PC-3 (cell line): ENCODE measurements around the gene KCNJ12. TPM values are rescaled to one million over a fixed set of nuclear protein-coding genes. Genes with fewer than 3 reads are reported as not detected.
"Not testable (repeated sequence)": the region's sequence is repeated elsewhere in the genome, so short reads cannot be mapped to it uniquely, and the experiment has no call there.

ENCODE experiments used
- ATAC-seq: fragments of 200-7000 bp; cut with Tn5 transposase; 2 replicates; pipeline ENCODE4 v1.9.1; 2020; ENCODE audit warnings: mild to moderate bottlenecking, moderate library complexity
- BruUV-seq: library from RNA; stranded (reverse); fragments of 400-500 nt; replicated peaks from 2 replicates; lab custom pipeline; 2021; lab: Mats Ljungman, UMichigan
- CTCF ChIA-PET: fragments of 300-600 bp; sonication (Branson Sonifier 250); formaldehyde crosslinking; loops from one replicate; lab custom pipeline; 2022; ENCODE audit warnings: antibody characterized with exemption; lab: Charles Lee
- POLR2A ChIA-PET: fragments of 300-600 bp; sonication (Branson Sonifier 250); formaldehyde crosslinking; loops from one replicate; lab custom pipeline; 2022; ENCODE audit warnings: antibody characterized with exemption; ENCODE audit not compliant: unreplicated experiment; lab: Charles Lee
- DNase-seq: peaks from one replicate; pipeline ENCODE4 v3.0.0-alpha.2; 2015
- H2AFZ ChIP-seq: fragments of 300-600 bp; sonication (generic); 2 replicates; pipeline ENCODE4 v1.6.0; 2016; ENCODE audit warnings: antibody characterized with exemption, low read length
- H3F3A ChIP-seq: fragments of 300-600 bp; sonication (generic); one replicate; pipeline ENCODE4 v1.6.0; 2017; ENCODE audit warnings: antibody characterized with exemption, low read length, control low read depth, mild to moderate bottlenecking; ENCODE audit not compliant: unreplicated experiment
- H3K27ac ChIP-seq: fragments of 300-600 bp; sonication (generic); 2 replicates; pipeline ENCODE4 v1.5.1; 2016; ENCODE audit warnings: mild to moderate bottlenecking, low read length
- H3K27me3 ChIP-seq: fragments of 300-600 bp; sonication (generic); 2 replicates; pipeline ENCODE4 v1.6.1; 2016; ENCODE audit warnings: low read length, mixed read lengths
- H3K36me3 ChIP-seq: fragments of 300-600 bp; sonication (generic); 2 replicates; pipeline ENCODE4 v1.6.1; 2016; ENCODE audit warnings: low read depth, mixed run types, low read length, mixed read lengths
- H3K4me1 ChIP-seq: fragments of 300-600 bp; sonication (generic); 2 replicates; pipeline ENCODE4 v1.5.1; 2016; ENCODE audit warnings: low read length; ENCODE audit not compliant: insufficient read depth
- H3K4me2 ChIP-seq: fragments of 300-600 bp; sonication (generic); 2 replicates; pipeline ENCODE4 v1.6.0; 2016; ENCODE audit warnings: low read length
- H3K4me3 ChIP-seq: fragments of 300-600 bp; sonication (generic); 2 replicates; pipeline ENCODE4 v1.5.1; 2016; ENCODE audit warnings: mild to moderate bottlenecking, low read length, mixed read lengths
- H3K79me2 ChIP-seq: fragments of 300-600 bp; sonication (generic); 2 replicates; pipeline ENCODE4 v1.6.1; 2017; ENCODE audit warnings: low read length, mixed read lengths
- H3K9ac ChIP-seq: fragments of 300-600 bp; sonication (generic); 2 replicates; pipeline ENCODE4 v1.6.0; 2016; ENCODE audit warnings: mild to moderate bottlenecking, low read length
- H3K9me2 ChIP-seq: fragments of 300-600 bp; sonication (generic); replicated peaks from 2 replicates; pipeline ENCODE4 v1.6.1; 2016; ENCODE audit warnings: mixed run types, low read length, mixed read lengths
- H3K9me3 ChIP-seq: fragments of 300-600 bp; sonication (generic); 2 replicates; pipeline ENCODE4 v1.6.1; 2016; ENCODE audit warnings: low read length, mixed read lengths
- H4K20me1 ChIP-seq: fragments of 300-600 bp; sonication (generic); 2 replicates; pipeline ENCODE4 v1.6.1; 2016; ENCODE audit warnings: low read length, mixed read lengths
- CTCF ChIP-seq: fragments of 300-600 bp; sonication (generic); conservative IDR thresholded peaks from 2 replicates; pipeline ENCODE4 v1.5.1; 2017; ENCODE audit warnings: antibody characterized with exemption, low read depth, mild to moderate bottlenecking, low read length
- EZH2 ChIP-seq: fragments of 300-600 bp; sonication (generic); IDR thresholded peaks from one replicate; pipeline ENCODE4 v1.6.1; 2017; ENCODE audit warnings: antibody characterized with exemption, mild to moderate bottlenecking, low read length; ENCODE audit not compliant: unreplicated experiment
- EZH2phosphoT487 ChIP-seq: fragments of 300-600 bp; sonication (generic); IDR thresholded peaks from 2 replicates; pipeline ENCODE4 v1.6.1; 2018; ENCODE audit warnings: mild to moderate bottlenecking, antibody characterized with exemption, low read length, borderline replicate concordance
- intact Hi-C: fragments of 100-400 bp; cut with micrococcal nuclease; formaldehyde crosslinking; loops from 2 replicates; pipeline ENCODE4 v1.9.0; 2023
- total RNA-seq: library from RNA; depleted of rRNA; stranded (reverse); fragments of >200 nt; gene quantifications from 2 replicates; pipeline ENCODE4 v1.2.3, GENCODE V29; 2014

KCNJ12 gene
- total RNA-seq, 1 experiment from 2014 or later, result 11.1 TPM

GRCh38 chr17:21455761-21456160, 79.6 kb downstream of the KCNJ12 start:
- intact Hi-C loops, result no loop called here
- H3F3A ChIP-seq, result no peaks in the 10 kb centered on the region
- H3K27ac ChIP-seq, result no peak overlapping the region
- TF ChIP-seq CTCF (no peak), EZH2 (no peak), EZH2phosphoT487 (no peak)
- CTCF ChIA-PET, result no interaction called here
- H4K20me1 ChIP-seq, result no peaks in the 10 kb centered on the region
- peaks cover 14% of the 10 kb centered on the region; the same call in 1 of the 2 replicates for H3K27me3 ChIP-seq
- DNase-seq (no peak), ATAC-seq (no peak)
- H3K4me2 ChIP-seq, result no peak overlapping the region
- H3K79me2 ChIP-seq, result no peaks in the 10 kb centered on the region
- H3K4me1 ChIP-seq, result peaks cover 6% of the 10 kb centered on the region
- H3K9me3 ChIP-seq, result no peaks in the 10 kb centered on the region
- no peak overlapping the region for H3K9ac ChIP-seq
- BruUV-seq, result no TSS peak
- POLR2A ChIA-PET, result no interaction called here
- no peaks in the 10 kb centered on the region for H3K36me3 ChIP-seq
- no peaks in the 10 kb centered on the region for H3K9me2 ChIP-seq
- no peak overlapping the region for H3K4me3 ChIP-seq
- H2AFZ ChIP-seq, result no peak overlapping the region

GRCh38 chr17:21456449-21456848, 80.3 kb downstream of the KCNJ12 start:
- ChIA-PET POLR2A (interaction anchor here (0.6 kb wide), 1 partner anchor 1813 kb away, joined by 3 read pairs; no protein-coding TSS in a partner anchor), CTCF (interaction anchor here (0.6 to 1.8 kb wide), 4 partner anchors 55 to 95 kb away, joined by 3 to 24 read pairs (median 10); no protein-coding TSS in a partner anchor)
- H3K4me1 ChIP-seq, H3K36me3 ChIP-seq, H4K20me1 ChIP-seq, H3F3A ChIP-seq, H3K9me3 ChIP-seq, H3K9ac ChIP-seq, H3K4me2 ChIP-seq, H3K79me2 ChIP-seq, intact Hi-C loops, DNase-seq, H3K4me3 ChIP-seq, ATAC-seq, H3K9me2 ChIP-seq, BruUV-seq, H3K27ac ChIP-seq, H2AFZ ChIP-seq: not testable (repeated sequence)
- H3K27me3 ChIP-seq, result peaks cover 19% of the 10 kb centered on the region; the same call in 1 of the 2 replicates

- no peak for TF ChIP-seq EZH2
- peak; percentile 88 for TF ChIP-seq CTCF
- H3K4me3 ChIP-seq, result no peak overlapping the region
- H3K9me2 ChIP-seq, result no peaks in the 10 kb centered on the region
- H3F3A ChIP-seq, result no peaks in the 10 kb centered on the region
- peak; percentile 93 for DNase-seq
- H3K9ac ChIP-seq, result no peak overlapping the region
- H2AFZ ChIP-seq, result no peak overlapping the region
- no peaks in the 10 kb centered on the region for H3K79me2 ChIP-seq
- peak; percentile 93 for ATAC-seq
- H3K4me1 ChIP-seq, result peaks cover 6% of the 10 kb centered on the region
- intact Hi-C loops, result loop anchor here (1.0 kb wide), 1 partner anchor 54 kb away; no protein-coding TSS in a partner anchor
- ChIA-PET POLR2A (interaction anchor here (0.6 kb wide), 1 partner anchor 1813 kb away, joined by 3 read pairs; no protein-coding TSS in a partner anchor), CTCF (interaction anchor here (0.6 to 1.8 kb wide), 7 partner anchors 54 to 330 kb away, joined by 3 to 24 read pairs (median 8); no protein-coding TSS in a partner anchor)
- H4K20me1 ChIP-seq, result no peaks in the 10 kb centered on the region
- peaks cover 19% of the 10 kb centered on the region; the same call in 1 of the 2 replicates for H3K27me3 ChIP-seq
- no peaks in the 10 kb centered on the region for H3K9me3 ChIP-seq
- H3K27ac ChIP-seq, result peak overlapping the region; percentile 29; the same call in 1 of the 2 replicates
- no TSS peak for BruUV-seq
- no peaks in the 10 kb centered on the region for H3K36me3 ChIP-seq
- H3K4me2 ChIP-seq, result peak overlapping the region; percentile 48
Observed at GRCh38 chr17:21457051-21458026, 81.2 kb downstream of the KCNJ12 start.
